ENCODE data around the gene TMEM63A. TPM values are rescaled to one million over a fixed set of nuclear protein-coding genes. Genes with fewer than 3 reads are reported as not detected.

TMEM63A gene
- total RNA-seq, 4 donors from 2014 or later: 14.6 to 30.7 (median 24.5) TPM

- WGBS: 46% methylated on average over 3 of the region's 3 CpGs
- DNase-seq (ENCODE audit: extremely low spot score): no peak
Measured at GRCh38 chr1:225870911-225871310, 11.3 kb downstream of the TMEM63A start.

GRCh38 chr1:225868631-225869330, 13.4 kb downstream of the TMEM63A start:
- no peaks in the 10 kb centered on the region for H3K27me3 ChIP-seq
- 96% methylated on average over 8 of the region's 8 CpGs for WGBS

More at GRCh38 chr1:225870911-225871310, 11.3 kb downstream of the TMEM63A start:
- TF ChIP-seq EP300 (IDR thresholded peaks at IDR 0.05): no peak
- no peak for TF ChIP-seq CTCF (IDR thresholded peaks at IDR 0.05)
- no peak for TF ChIP-seq POLR2AphosphoS5 (IDR thresholded peaks at IDR 0.05)
- no peak for TF ChIP-seq POLR2A (IDR thresholded peaks at IDR 0.05; ENCODE audit: low read depth)
- no peak overlapping the region for H3K4me3 ChIP-seq
- intact Hi-C loops (cut with DNase I): no loop called here
- no peaks in the 10 kb centered on the region for H3K27me3 ChIP-seq
- peaks cover 0 to 26% (median 14%) of the 10 kb centered on the region in 4 donors for H3K4me1 ChIP-seq
- H3K27ac ChIP-seq (replicated peaks in 1 of 4): peak overlapping the region in 1 of 4 donors; percentile 12
- no peaks in the 10 kb centered on the region for H3K9me3 ChIP-seq
- H3K36me3 ChIP-seq: peaks cover 29 to 99% (median 78%) of the 10 kb centered on the region in 4 donors

GRCh38 chr1:225866981-225867380, 15.2 kb downstream of the TMEM63A start:
- Histone ChIP-seq H3K4me1 (peaks cover 0 to 47% (median 38%) of the 10 kb centered on the region in 4 donors), H3K4me3 (no peak overlapping the region), H3K27ac (replicated peaks in 1 of 4) (no peak overlapping the region), H3K27me3 (no peaks in the 10 kb centered on the region), H3K36me3 (peaks cover 20 to 100% (median 78%) of the 10 kb centered on the region in 4 donors), H3K9me3 (no peaks in the 10 kb centered on the region)
- WGBS: 74% methylated on average over 6 of the region's 6 CpGs
- no peak for TF ChIP-seq POLR2AphosphoS5 (IDR thresholded peaks at IDR 0.05)
- no peak for TF ChIP-seq EP300 (IDR thresholded peaks at IDR 0.05)
- TF ChIP-seq CTCF (IDR thresholded peaks at IDR 0.05): no peak
- TF ChIP-seq POLR2A (IDR thresholded peaks at IDR 0.05; ENCODE audit: low read depth): no peak
- DNase-seq (ENCODE audit: extremely low spot score): no peak
- intact Hi-C loops (cut with DNase I): no loop called here

More at GRCh38 chr1:225868631-225869330, 13.4 kb downstream of the TMEM63A start:
- Histone ChIP-seq H3K36me3 (peaks cover 16 to 100% (median 79%) of the 10 kb centered on the region in 4 donors), H3K27ac (replicated peaks in 1 of 4) (no peak overlapping the region), H3K4me3 (no peak overlapping the region), H3K9me3 (no peaks in the 10 kb centered on the region), H3K4me1 (peaks cover 0 to 35% (median 23%) of the 10 kb centered on the region in 4 donors)
- intact Hi-C loops (cut with DNase I): no loop called here
- DNase-seq (ENCODE audit: extremely low spot score): no peak
- no peak for TF ChIP-seq POLR2AphosphoS5 (IDR thresholded peaks at IDR 0.05)
- no peak for TF ChIP-seq POLR2A (IDR thresholded peaks at IDR 0.05; ENCODE audit: low read depth)
- no peak for TF ChIP-seq EP300 (IDR thresholded peaks at IDR 0.05)
- no peak for TF ChIP-seq CTCF (IDR thresholded peaks at IDR 0.05)

GRCh38 chr1:225866061-225866837, 15.9 kb downstream of the TMEM63A start:
- WGBS: 65% methylated on average over 8 of the region's 8 CpGs
- intact Hi-C loops (cut with DNase I): no loop called here
- Histone ChIP-seq H3K9me3 (no peaks in the 10 kb centered on the region), H3K4me3 (no peak overlapping the region), H3K27me3 (no peaks in the 10 kb centered on the region), H3K4me1 (peaks cover 0 to 40% (median 33%) of the 10 kb centered on the region in 4 donors), H3K27ac (replicated peaks in 1 of 4) (peak overlapping the region in 2 of 4 donors; percentile 39 to 51), H3K36me3 (peaks cover 28 to 100% (median 82%) of the 10 kb centered on the region in 4 donors)
- no peak for DNase-seq (ENCODE audit: extremely low spot score)
- no peak for TF ChIP-seq CTCF (IDR thresholded peaks at IDR 0.05)
- no peak for TF ChIP-seq POLR2A (IDR thresholded peaks at IDR 0.05; ENCODE audit: low read depth)
- no peak for TF ChIP-seq EP300 (IDR thresholded peaks at IDR 0.05)
- no peak for TF ChIP-seq POLR2AphosphoS5 (IDR thresholded peaks at IDR 0.05)
